A549 treated with AZD2906 at 1 μM for 4 hours (cell line): ENCODE measurements around the gene PAQR8. TPM values are rescaled to one million over a fixed set of nuclear protein-coding genes. Genes with fewer than 3 reads are reported as not detected.

Experiments
- total RNA-seq: library from RNA; stranded (reverse); fragments of 200-300 nt; extraction: Qiagen RNA extraction; gene quantifications from 5 replicates; pipeline ENCODE4 v1.2.3, GENCODE V29; 2022

Gene PAQR8, protein sequence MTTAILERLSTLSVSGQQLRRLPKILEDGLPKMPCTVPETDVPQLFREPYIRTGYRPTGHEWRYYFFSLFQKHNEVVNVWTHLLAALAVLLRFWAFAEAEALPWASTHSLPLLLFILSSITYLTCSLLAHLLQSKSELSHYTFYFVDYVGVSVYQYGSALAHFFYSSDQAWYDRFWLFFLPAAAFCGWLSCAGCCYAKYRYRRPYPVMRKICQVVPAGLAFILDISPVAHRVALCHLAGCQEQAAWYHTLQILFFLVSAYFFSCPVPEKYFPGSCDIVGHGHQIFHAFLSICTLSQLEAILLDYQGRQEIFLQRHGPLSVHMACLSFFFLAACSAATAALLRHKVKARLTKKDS
- 1.1 to 1.4 TPM (median 1.3 TPM) in 5 replicates for total RNA-seq

DNA sequence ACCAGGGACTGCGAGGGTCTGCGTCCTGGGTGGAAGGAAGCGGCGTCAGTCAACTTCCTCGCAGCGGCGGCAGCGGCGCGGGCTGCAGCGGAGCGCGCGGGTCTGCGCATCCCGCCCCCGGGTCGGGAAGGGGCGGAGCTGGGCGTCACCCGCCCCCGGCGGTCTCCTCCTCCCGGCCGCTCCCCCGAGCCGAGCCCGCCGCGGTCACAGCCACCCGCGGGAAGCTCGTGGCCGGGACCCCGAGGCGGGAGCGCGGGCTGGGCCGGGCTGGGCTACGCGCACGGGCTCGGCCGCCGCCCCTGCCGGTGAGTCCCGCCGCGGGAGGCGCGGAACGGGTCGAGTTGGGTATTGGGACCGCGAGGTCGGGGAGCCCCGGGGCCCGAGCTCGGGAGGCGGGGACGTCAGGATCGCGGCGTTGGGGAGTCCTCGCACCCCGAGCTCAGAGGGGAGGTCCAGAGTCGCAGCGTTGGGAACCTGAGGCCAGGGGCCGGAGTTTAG is at the start of gene PAQR8:
TSS of gene PAQR8 (plus strand) at position 207 of the 498 bp plus-strand sequence. CDS start 41,063 bp downstream, outside the sequence.

DNA sequence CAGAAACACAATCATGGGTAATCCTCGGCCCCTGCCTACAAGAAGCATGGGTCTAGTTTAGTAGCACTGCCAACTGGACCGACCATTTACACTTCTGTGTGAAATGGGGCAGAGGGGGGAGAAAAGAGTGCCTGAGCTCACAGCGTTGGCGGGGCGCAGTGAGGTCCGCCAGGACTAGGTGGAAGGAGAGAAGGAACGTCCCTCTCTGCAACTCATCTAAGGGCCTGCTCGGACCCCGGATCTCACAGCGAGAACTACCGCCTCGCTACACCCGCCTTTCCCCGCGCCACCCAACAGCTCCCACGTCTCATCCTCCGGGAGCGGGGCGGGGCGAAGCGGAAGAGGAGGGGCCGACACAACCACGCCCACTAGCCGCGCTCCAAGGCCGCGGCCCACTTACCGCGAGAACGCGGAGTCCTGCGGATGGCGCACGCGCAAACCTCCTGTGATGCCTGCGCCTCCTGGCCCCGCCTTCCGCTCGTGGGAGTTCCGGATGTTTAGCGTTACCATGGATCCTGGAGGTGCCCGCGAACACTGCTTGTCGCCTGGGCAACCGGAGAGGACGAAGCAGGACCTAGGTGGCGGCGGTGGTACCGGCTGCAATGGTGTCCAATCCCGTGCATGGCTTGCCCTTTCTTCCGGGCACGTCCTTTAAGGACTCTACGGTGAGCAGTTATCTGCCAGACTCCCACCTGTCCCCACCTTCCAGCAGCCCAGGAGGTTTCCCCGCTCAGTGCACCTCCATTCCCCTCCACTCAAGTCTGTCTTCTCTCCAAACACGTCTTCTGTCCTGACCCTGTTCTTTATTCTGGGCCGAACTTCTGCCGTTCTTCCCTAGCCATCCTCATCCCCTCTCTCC is 58.1 kb downstream of the PAQR8 start, which contains the start of gene EFHC1:
TSS of gene EFHC1 (plus strand) at position 534 of the 859 bp plus-strand sequence. CDS start at position 603, 69 bp downstream.

Other genes with a start within 250 kb of the PAQR8 start
- gene IL17A, start 175.8 kb upstream of the PAQR8 start, total RNA-seq: not detected in 5 replicates
- gene IL17F, start 117.7 kb upstream of the PAQR8 start, total RNA-seq: not detected in 5 replicates
- gene MCM3, start 77.4 kb upstream of the PAQR8 start, total RNA-seq: 71.3 to 86.5 TPM (median 75.7 TPM) in 5 replicates
- 10.0 to 12.1 TPM (median 11.8 TPM) in 5 replicates for gene EFHC1, start 58.2 kb downstream of the PAQR8 start, total RNA-seq
- gene TRAM2, start 214.9 kb downstream of the PAQR8 start, total RNA-seq: 31.7 to 38.6 TPM (median 36.5 TPM) in 5 replicates